CD4-positive, alpha-beta T cell (primary cell): Measurements from ENCODE around the gene SORCS2. TPM values are rescaled to one million over a fixed set of nuclear protein-coding genes. Genes with fewer than 3 reads are reported as not detected.

Source experiments
- ATAC-seq: fragments of 200-7000 bp; cut with Tn5 transposase; one replicate; pipeline ENCODE4 v1.10.0; 2022; ENCODE audit warnings: mild to moderate bottlenecking; ENCODE audit not compliant: poor library complexity
- CTCF ChIA-PET: fragments of 350-600 bp; sonication (Branson Sonifier 250); formaldehyde crosslinking; loops from one replicate; lab custom pipeline; 2021; ENCODE audit warnings: antibody characterized with exemption, inconsistent platforms; lab: Charles Lee
- POLR2A ChIA-PET: fragments of 350-600 bp; sonication (Branson Sonifier 250); formaldehyde crosslinking; loops from one replicate; lab custom pipeline; 2021; ENCODE audit warnings: antibody characterized with exemption, inconsistent platforms; lab: Charles Lee
- DNase-seq, 14 experiments: peaks; one replicate each; pipeline ENCODE4 v3.0.0-alpha.2; 2013 to 2020; ENCODE audit warnings: mixed read lengths in 2 of 14
- H3K27ac ChIP-seq, 2 donors: one replicate each; pipeline versions ENCODE4 v1.5.1 to v1.7.0; 2013; ENCODE audit warnings: low read length in 2 of 2, low read depth in 1 of 2, mild to moderate bottlenecking in 1 of 2
- H3K27me3 ChIP-seq, 2 experiments: 1 replicate in 1 of 2; 2 replicates in 1 of 2; pipeline versions ENCODE4 v1.6.1 to v1.7.0; 2013; ENCODE audit warnings: low read length in 2 of 2, control low read depth in 1 of 2, mild to moderate bottlenecking in 1 of 2, moderate library complexity in 1 of 2; ENCODE audit not compliant: insufficient read depth in 2 of 2, control insufficient read depth in 1 of 2
- H3K36me3 ChIP-seq: one replicate; pipeline ENCODE4 v1.6.1; 2013; ENCODE audit warnings: low read length, control low read depth; ENCODE audit not compliant: insufficient read depth
- H3K4me1 ChIP-seq: one replicate; pipeline ENCODE4 v1.6.1; 2013; ENCODE audit warnings: low read length, control low read depth; ENCODE audit not compliant: insufficient read depth
- H3K4me3 ChIP-seq: one replicate; pipeline ENCODE4 v1.5.1; 2013; ENCODE audit warnings: mild to moderate bottlenecking, low read length, moderate library complexity
- H3K9me3 ChIP-seq, 2 experiments: 1 replicate in 1 of 2; 2 replicates in 1 of 2; pipeline versions ENCODE4 v1.6.1 to v1.7.0; 2013; ENCODE audit warnings: low read length in 2 of 2, mild to moderate bottlenecking in 2 of 2, control low read depth in 1 of 2, moderate library complexity in 1 of 2; ENCODE audit not compliant: control insufficient read depth in 1 of 2, insufficient read depth in 1 of 2
- H3K27ac Mint-ChIP-seq: one replicate; pipeline ENCODE4 v1.8.0; 2020; ENCODE audit warnings: mixed read lengths
- H3K27me3 Mint-ChIP-seq: one replicate; pipeline ENCODE4 v1.8.0; 2021; ENCODE audit warnings: mixed read lengths
- H3K36me3 Mint-ChIP-seq: one replicate; pipeline ENCODE4 v1.8.0; 2021; ENCODE audit warnings: low read depth, mixed read lengths
- H3K4me1 Mint-ChIP-seq: one replicate; pipeline ENCODE4 v1.8.0; 2021; ENCODE audit warnings: low read depth, mixed read lengths
- H3K4me3 Mint-ChIP-seq: one replicate; pipeline ENCODE4 v1.8.0; 2020; ENCODE audit warnings: mild to moderate bottlenecking, mixed read lengths
- H3K9me3 Mint-ChIP-seq: one replicate; pipeline ENCODE4 v1.8.0; 2020; ENCODE audit warnings: mixed read lengths
- CTCF ChIP-seq: fragments of 200-600 bp; IDR thresholded peaks from one replicate; pipeline ENCODE4 v1.8.0; 2022; ENCODE audit warnings: antibody characterized with exemption, mild to moderate bottlenecking
- intact Hi-C, 2 experiments: fragments of 100-400 bp; cut with DNase I in 1 of 2; cut with micrococcal nuclease in 1 of 2; formaldehyde crosslinking; loops; one replicate each; pipeline versions ENCODE4 v1.15.1 to v1.9.0; 2023 to 2025; cut with DNase I, micrococcal nuclease
- total RNA-seq, 174 experiments: library from RNA in 2 of 174; stranded (reverse) in 2 of 174; gene quantifications; one replicate each; pipeline ENCODE4 v1.2.3 and lab custom pipeline; 2021 to 2026

Gene SORCS2
- total RNA-seq, 2 experiments from 2014 or later = not detected

- no peaks in the 10 kb centered on the region for H3K9me3 ChIP-seq
- peaks cover 16% of the 10 kb centered on the region for H3K4me1 ChIP-seq
- H3K36me3 ChIP-seq = peaks cover 6% of the 10 kb centered on the region
- Mint-ChIP-seq H3K36me3 (peaks cover 29% of the 10 kb centered on the region), H3K4me1 (peaks cover 21% of the 10 kb centered on the region), H3K27me3 (no peaks in the 10 kb centered on the region), H3K4me3 (no peak overlapping the region), H3K27ac (no peak overlapping the region), H3K9me3 (no peaks in the 10 kb centered on the region)
- TF ChIP-seq CTCF = no peak
- no peak overlapping the region for H3K4me3 ChIP-seq
- H3K27ac ChIP-seq = no peak overlapping the region
- ChIA-PET POLR2A (no interaction called here), CTCF (no interaction called here)
- intact Hi-C loops = no loop called here
- DNase-seq = no peak
- H3K27me3 ChIP-seq = no peaks in the 10 kb centered on the region
- ATAC-seq = no peak
Observed at GRCh38 chr4:7763788-7764187, 571.5 kb downstream of the SORCS2 start.

DNA sequence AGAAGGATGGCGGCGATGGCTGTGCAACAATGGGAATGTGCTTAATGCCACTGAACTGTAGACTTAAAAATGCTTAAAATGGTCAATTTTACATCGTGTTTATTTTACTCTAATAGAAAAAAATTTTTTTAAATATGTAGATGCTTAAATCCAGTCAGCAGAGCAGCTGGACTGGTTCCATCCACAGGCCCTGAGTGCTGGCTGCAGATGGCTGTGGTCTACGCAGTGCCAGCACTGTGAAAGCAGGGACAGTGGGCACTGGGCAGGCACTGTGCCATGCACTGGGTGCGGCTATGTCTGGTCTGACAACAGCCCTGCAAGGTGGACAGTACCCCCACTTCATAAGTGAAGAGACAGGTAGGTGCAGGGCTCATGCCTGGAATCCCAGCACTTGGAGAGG is 572.1 kb downstream of the SORCS2 start:
- ChIA-PET POLR2A (no interaction called here), CTCF (no interaction called here)
- intact Hi-C loops = no loop called here
- H3K9me3 ChIP-seq = no peaks in the 10 kb centered on the region
- H3K27me3 Mint-ChIP-seq = no peaks in the 10 kb centered on the region
- no peak overlapping the region for H3K27ac ChIP-seq
- peaks cover 16% of the 10 kb centered on the region for H3K4me1 ChIP-seq
- no peak for TF ChIP-seq CTCF
- H3K4me3 Mint-ChIP-seq = no peak overlapping the region
- no peaks in the 10 kb centered on the region for H3K9me3 Mint-ChIP-seq
- H3K36me3 Mint-ChIP-seq = peaks cover 25% of the 10 kb centered on the region
- H3K36me3 ChIP-seq = peaks cover 9% of the 10 kb centered on the region
- DNase-seq = no peak
- H3K27me3 ChIP-seq = no peaks in the 10 kb centered on the region
- H3K4me1 Mint-ChIP-seq = peaks cover 16% of the 10 kb centered on the region
- ATAC-seq = no peak
- H3K4me3 ChIP-seq = no peak overlapping the region
- H3K27ac Mint-ChIP-seq = no peak overlapping the region

- no peak for DNase-seq
- H3K27ac ChIP-seq = no peak overlapping the region
- Mint-ChIP-seq H3K4me3 (no peak overlapping the region), H3K4me1 (peaks cover 20% of the 10 kb centered on the region), H3K27me3 (no peaks in the 10 kb centered on the region), H3K36me3 (peaks cover 35% of the 10 kb centered on the region), H3K27ac (no peak overlapping the region), H3K9me3 (no peaks in the 10 kb centered on the region)
- ChIA-PET POLR2A (no interaction called here), CTCF (no interaction called here)
- H3K36me3 ChIP-seq = peaks cover 9% of the 10 kb centered on the region
- intact Hi-C loops = no loop called here
- H3K4me1 ChIP-seq = peaks cover 6% of the 10 kb centered on the region
- no peak overlapping the region for H3K4me3 ChIP-seq
- ATAC-seq = no peak
- H3K9me3 ChIP-seq = no peaks in the 10 kb centered on the region
- no peak for TF ChIP-seq CTCF
- H3K27me3 ChIP-seq = no peaks in the 10 kb centered on the region
Observed at GRCh38 chr4:7765666-7766065, 573.3 kb downstream of the SORCS2 start.
